H1 (cell line): ENCODE data around the gene TANC1. TPM values are rescaled to one million over a fixed set of nuclear protein-coding genes. Genes with fewer than 3 reads are reported as not detected.

ENCODE experiments used
- BCL11A ChIP-seq, 2 experiments: IDR thresholded peaks; one replicate each; pipeline ENCODE4 v1.6.1; 2011; ENCODE audit warnings: low read depth in 2 of 2, low read length in 2 of 2, mild to moderate bottlenecking in 2 of 2
- BRCA1 ChIP-seq: IDR thresholded peaks from 2 replicates; pipeline ENCODE4 v1.6.1; 2012; ENCODE audit warnings: low read depth, low read length, improper control_type of control experiment
- HDAC2 ChIP-seq, 2 experiments: fragments of 300-600 bp in 1 of 2; sonication (generic) in 1 of 2; IDR thresholded peaks; 2 replicates each; pipeline ENCODE4 v1.6.1; 2011 to 2012; ENCODE audit warnings: low read depth in 2 of 2, low read length in 2 of 2, mild to moderate bottlenecking in 2 of 2, moderate library complexity in 2 of 2, borderline replicate concordance in 1 of 2, inconsistent platforms in 1 of 2
- KDM1A ChIP-seq: fragments of 200-600, 300-600 bp; sonication (generic); IDR thresholded peaks from 2 replicates; pipeline ENCODE4 v1.7.1; 2016; ENCODE audit warnings: mild to moderate bottlenecking, low read length, borderline replicate concordance
- POU5F1 ChIP-seq: IDR thresholded peaks from 2 replicates; pipeline ENCODE4 v1.6.1; 2011; ENCODE audit warnings: low read depth, mild to moderate bottlenecking, low read length, moderate library complexity
- SIX5 ChIP-seq: IDR thresholded peaks from 2 replicates; pipeline ENCODE4 v1.6.1; 2011; ENCODE audit warnings: mild to moderate bottlenecking, low read depth, low read length
- polyA plus RNA-seq, 7 experiments: library from polyadenylated mRNA; depleted of rRNA in 3 of 7; stranded (reverse) in 5 of 7; unstranded in 2 of 7; fragments of >200 nt in 5 of 7; fragments of 200-250 nt in 2 of 7; gene quantifications; 1 replicate in 5 of 7; 2 replicates in 1 of 7; 4 replicates in 1 of 7; pipeline versions ENCODE4 v1.2.1 to v1.2.3, GENCODE V29; 2011 to 2013; ENCODE audit warnings: missing spikeins in 2 of 7, mixed read lengths in 2 of 7
- total RNA-seq: library from RNA; stranded (reverse); fragmentation: NEBNext Ultra II Directional; extraction: Animal tissue kit (Norgen Biotek cat#: 25700); gene quantifications from 2 replicates; pipeline ENCODE4 v1.2.1, GENCODE V29; 2021
- TF ChIP-seq, protein P1 (sequence below): fragments of 300-600 bp; sonication (generic); IDR thresholded peaks from 2 replicates; pipeline ENCODE4 v1.7.1; 2012; ENCODE audit warnings: low read length, moderate library complexity, mild to moderate bottlenecking, inconsistent platforms; ENCODE audit not compliant: insufficient replicate concordance

TANC1 gene
- total and polyA plus RNA-seq, 2 of the 8 experiments (the other 6 are each of a cell fraction or from before 2014, with no cell fraction given): 4.1 to 7.6 TPM

DNA sequence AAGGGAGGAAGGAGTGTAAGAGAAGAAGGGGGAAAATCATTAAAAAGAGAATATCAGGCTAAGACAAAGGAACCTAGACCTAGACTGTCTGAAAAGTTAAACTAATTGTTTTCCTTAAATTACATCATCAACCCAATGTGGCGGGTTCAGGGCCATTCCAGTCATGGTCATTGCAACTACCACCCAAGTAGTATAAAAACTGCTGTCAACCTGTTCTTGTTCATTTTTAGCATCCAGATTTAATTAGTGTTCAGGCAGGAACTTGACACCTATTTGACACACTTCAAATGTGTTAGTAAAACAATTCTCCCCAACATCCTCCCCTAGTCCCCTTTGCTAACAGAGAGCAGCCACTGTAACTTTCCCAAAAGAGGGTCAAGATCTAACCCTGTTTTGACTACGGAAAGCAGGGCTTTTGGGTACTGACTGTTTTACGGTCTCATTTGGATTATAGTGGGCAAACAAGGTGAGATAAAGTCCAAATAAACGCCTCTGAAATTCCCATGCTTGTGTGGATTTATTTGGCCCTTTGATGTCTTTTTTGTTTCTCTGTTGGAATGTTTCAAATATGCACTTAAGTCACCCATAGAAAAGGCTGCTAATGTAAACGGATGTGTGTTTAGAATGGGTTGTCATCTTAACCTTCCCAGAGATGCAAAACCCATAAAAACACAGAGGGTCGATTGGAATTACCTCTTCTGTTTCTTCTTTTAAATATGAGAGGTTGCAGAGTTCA is 19.3 kb upstream of the TANC1 start (continued):
- TF ChIP-seq, protein P1, sequence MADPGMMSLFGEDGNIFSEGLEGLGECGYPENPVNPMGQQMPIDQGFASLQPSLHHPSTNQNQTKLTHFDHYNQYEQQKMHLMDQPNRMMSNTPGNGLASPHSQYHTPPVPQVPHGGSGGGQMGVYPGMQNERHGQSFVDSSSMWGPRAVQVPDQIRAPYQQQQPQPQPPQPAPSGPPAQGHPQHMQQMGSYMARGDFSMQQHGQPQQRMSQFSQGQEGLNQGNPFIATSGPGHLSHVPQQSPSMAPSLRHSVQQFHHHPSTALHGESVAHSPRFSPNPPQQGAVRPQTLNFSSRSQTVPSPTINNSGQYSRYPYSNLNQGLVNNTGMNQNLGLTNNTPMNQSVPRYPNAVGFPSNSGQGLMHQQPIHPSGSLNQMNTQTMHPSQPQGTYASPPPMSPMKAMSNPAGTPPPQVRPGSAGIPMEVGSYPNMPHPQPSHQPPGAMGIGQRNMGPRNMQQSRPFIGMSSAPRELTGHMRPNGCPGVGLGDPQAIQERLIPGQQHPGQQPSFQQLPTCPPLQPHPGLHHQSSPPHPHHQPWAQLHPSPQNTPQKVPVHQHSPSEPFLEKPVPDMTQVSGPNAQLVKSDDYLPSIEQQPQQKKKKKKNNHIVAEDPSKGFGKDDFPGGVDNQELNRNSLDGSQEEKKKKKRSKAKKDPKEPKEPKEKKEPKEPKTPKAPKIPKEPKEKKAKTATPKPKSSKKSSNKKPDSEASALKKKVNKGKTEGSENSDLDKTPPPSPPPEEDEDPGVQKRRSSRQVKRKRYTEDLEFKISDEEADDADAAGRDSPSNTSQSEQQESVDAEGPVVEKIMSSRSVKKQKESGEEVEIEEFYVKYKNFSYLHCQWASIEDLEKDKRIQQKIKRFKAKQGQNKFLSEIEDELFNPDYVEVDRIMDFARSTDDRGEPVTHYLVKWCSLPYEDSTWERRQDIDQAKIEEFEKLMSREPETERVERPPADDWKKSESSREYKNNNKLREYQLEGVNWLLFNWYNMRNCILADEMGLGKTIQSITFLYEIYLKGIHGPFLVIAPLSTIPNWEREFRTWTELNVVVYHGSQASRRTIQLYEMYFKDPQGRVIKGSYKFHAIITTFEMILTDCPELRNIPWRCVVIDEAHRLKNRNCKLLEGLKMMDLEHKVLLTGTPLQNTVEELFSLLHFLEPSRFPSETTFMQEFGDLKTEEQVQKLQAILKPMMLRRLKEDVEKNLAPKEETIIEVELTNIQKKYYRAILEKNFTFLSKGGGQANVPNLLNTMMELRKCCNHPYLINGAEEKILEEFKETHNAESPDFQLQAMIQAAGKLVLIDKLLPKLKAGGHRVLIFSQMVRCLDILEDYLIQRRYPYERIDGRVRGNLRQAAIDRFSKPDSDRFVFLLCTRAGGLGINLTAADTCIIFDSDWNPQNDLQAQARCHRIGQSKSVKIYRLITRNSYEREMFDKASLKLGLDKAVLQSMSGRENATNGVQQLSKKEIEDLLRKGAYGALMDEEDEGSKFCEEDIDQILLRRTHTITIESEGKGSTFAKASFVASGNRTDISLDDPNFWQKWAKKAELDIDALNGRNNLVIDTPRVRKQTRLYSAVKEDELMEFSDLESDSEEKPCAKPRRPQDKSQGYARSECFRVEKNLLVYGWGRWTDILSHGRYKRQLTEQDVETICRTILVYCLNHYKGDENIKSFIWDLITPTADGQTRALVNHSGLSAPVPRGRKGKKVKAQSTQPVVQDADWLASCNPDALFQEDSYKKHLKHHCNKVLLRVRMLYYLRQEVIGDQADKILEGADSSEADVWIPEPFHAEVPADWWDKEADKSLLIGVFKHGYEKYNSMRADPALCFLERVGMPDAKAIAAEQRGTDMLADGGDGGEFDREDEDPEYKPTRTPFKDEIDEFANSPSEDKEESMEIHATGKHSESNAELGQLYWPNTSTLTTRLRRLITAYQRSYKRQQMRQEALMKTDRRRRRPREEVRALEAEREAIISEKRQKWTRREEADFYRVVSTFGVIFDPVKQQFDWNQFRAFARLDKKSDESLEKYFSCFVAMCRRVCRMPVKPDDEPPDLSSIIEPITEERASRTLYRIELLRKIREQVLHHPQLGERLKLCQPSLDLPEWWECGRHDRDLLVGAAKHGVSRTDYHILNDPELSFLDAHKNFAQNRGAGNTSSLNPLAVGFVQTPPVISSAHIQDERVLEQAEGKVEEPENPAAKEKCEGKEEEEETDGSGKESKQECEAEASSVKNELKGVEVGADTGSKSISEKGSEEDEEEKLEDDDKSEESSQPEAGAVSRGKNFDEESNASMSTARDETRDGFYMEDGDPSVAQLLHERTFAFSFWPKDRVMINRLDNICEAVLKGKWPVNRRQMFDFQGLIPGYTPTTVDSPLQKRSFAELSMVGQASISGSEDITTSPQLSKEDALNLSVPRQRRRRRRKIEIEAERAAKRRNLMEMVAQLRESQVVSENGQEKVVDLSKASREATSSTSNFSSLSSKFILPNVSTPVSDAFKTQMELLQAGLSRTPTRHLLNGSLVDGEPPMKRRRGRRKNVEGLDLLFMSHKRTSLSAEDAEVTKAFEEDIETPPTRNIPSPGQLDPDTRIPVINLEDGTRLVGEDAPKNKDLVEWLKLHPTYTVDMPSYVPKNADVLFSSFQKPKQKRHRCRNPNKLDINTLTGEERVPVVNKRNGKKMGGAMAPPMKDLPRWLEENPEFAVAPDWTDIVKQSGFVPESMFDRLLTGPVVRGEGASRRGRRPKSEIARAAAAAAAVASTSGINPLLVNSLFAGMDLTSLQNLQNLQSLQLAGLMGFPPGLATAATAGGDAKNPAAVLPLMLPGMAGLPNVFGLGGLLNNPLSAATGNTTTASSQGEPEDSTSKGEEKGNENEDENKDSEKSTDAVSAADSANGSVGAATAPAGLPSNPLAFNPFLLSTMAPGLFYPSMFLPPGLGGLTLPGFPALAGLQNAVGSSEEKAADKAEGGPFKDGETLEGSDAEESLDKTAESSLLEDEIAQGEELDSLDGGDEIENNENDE: no peak
- TF ChIP-seq BRCA1 (no peak), POU5F1 (no peak), KDM1A (no peak), SIX5 (no peak), BCL11A (IDR thresholded peaks at IDR 0.05; ENCODE audit: low read depth in 2 of 2, low read length in 2 of 2) (no peak), HDAC2 (IDR thresholded peaks at IDR 0.05; ENCODE audit: borderline replicate concordance in 1 of 2, low read depth in 2 of 2, low read length in 2 of 2) (no peak)
